Measurements from ENCODE around the gene OR52A1. TPM values are rescaled to one million over a fixed set of nuclear protein-coding genes. Genes with fewer than 3 reads are reported as not detected.
"Not testable (repeated sequence)": the region's sequence is repeated elsewhere in the genome, so short reads cannot be mapped to it uniquely, and the experiment has no call there.

The OR52A1 gene
- total and polyA plus RNA-seq, 2 of the 4 experiments (the other 2 are of a cell fraction) = not detected

DNA sequence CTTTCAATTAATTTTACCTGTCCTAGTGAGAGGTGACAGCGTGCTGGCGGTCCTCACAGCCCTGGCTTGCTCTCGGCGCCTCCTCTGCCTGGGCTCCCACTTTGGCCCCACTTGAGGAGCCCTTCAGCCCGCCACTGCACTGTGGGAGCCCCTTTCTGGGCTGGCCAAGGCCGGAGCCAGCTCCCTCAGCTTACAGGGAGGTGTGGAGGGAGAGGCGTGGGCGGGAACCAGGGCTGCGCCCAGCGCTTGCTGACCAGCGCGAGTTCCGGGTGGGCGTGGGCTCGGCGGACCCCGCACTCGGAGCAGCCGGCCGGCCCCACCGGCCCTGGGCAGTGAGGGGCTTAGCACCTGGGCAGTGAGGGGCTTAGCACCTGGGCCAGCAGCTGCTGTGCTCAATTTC is 10.4 kb downstream of the OR52A1 start:
- H4K8ac ChIP-seq (ENCODE audit: low read depth in 2 of 2, low read length in 2 of 2); dilution Hi-C loops (cut with HindIII; ENCODE audit: low sequenced_read_pairs, unreplicated experiment); in situ Hi-C loops (cut with MboI; ENCODE audit: low sequenced_read_pairs); H3K14ac ChIP-seq (replicated peaks; ENCODE audit: low read depth, low read length); H3K4ac ChIP-seq (ENCODE audit: low read depth, low read length); H2AFZ ChIP-seq (replicated peaks; ENCODE audit: low read length, poor library complexity); H3K9me3 ChIP-seq (ENCODE audit: control insufficient read depth, insufficient read depth, low read length); H3K18ac ChIP-seq (ENCODE audit: low read depth, low read length); H3K9me1 ChIP-seq (ENCODE audit: insufficient read depth, low read length); H4K20me1 ChIP-seq (ENCODE audit: insufficient read depth, low read length); H4K91ac ChIP-seq (ENCODE audit: insufficient read depth, low read depth, low read length); DNase-seq; H4K5ac ChIP-seq (ENCODE audit: low read depth, low read length); H3K4me3 ChIP-seq (ENCODE audit: insufficient read depth, low read depth, low read length); H3K27me3 ChIP-seq (ENCODE audit: control insufficient read depth, insufficient read depth, low read length); H2BK5ac ChIP-seq (ENCODE audit: low read depth, low read length, poor library complexity, severe bottlenecking); BruUV-seq (replicated peaks); H3K23ac ChIP-seq (ENCODE audit: low read depth, low read length); H3K36me3 ChIP-seq (ENCODE audit: control insufficient read depth, insufficient read depth, low read length); POLR2A ChIA-PET (ENCODE audit: unreplicated experiment); ATAC-seq (ENCODE audit: low read depth); H3K4me1 ChIP-seq (ENCODE audit: control insufficient read depth, insufficient read depth, low read length); H2BK20ac ChIP-seq (ENCODE audit: low read depth, low read length); H3K79me1 ChIP-seq (ENCODE audit: low read depth in 1 of 2, low read length in 2 of 2); CTCF ChIA-PET; H2BK15ac ChIP-seq (ENCODE audit: low read depth, low read length); H3K9ac ChIP-seq (ENCODE audit: low read depth, low read length); intact Hi-C loops (cut with micrococcal nuclease); H3K27ac ChIP-seq (ENCODE audit: insufficient read depth, low read length); H3K56ac ChIP-seq (ENCODE audit: extremely low read depth, insufficient read depth, low read length); H2AK5ac ChIP-seq (ENCODE audit: low read depth, low read length); H2BK120ac ChIP-seq (ENCODE audit: low read depth, low read length); H2AK9ac ChIP-seq (replicated peaks; ENCODE audit: low read depth, low read length, poor library complexity); H3K4me2 ChIP-seq (ENCODE audit: low read depth, low read length): not testable (repeated sequence)
- WGBS, 2 experiments (ENCODE audit: extremely low coverage in 2 of 2, insufficient read length in 1 of 2) = 90% methylated on average over 2 of the region's 21 CpGs; no CpG with 5 or more reads in 1 of the 2 experiments
